WERI-Rb-1 (cell line): ENCODE results near the gene UROC1.

Experiments
- DNase-seq: peaks from one replicate; pipeline ENCODE4 v3.0.0-alpha.2; 2020
- H3K27ac ChIP-seq: fragments of 250-450 bp; sonication (Bioruptor Pico); 2 replicates; pipeline ENCODE4 v1.5.1; 2020; ENCODE audit warnings: mild to moderate bottlenecking, moderate library complexity
- H3K27me3 ChIP-seq: fragments of 250-450 bp; sonication (Bioruptor Pico); 2 replicates; pipeline ENCODE4 v1.5.1; 2021; ENCODE audit warnings: mild to moderate bottlenecking, low read depth, moderate library complexity; ENCODE audit not compliant: insufficient read depth, severe bottlenecking
- H3K36me3 ChIP-seq: fragments of 250-450 bp; sonication (Bioruptor Pico); 2 replicates; pipeline ENCODE4 v1.5.1; 2020; ENCODE audit warnings: mild to moderate bottlenecking, moderate library complexity
- H3K4me3 ChIP-seq: 2 replicates; pipeline ENCODE4 v1.5.1; 2011; ENCODE audit warnings: low read depth, mild to moderate bottlenecking, control low read depth, low read length
- H3K9me3 ChIP-seq: fragments of 250-450 bp; sonication (Bioruptor Pico); 2 replicates; pipeline ENCODE4 v1.5.1; 2021; ENCODE audit warnings: mild to moderate bottlenecking, moderate library complexity; ENCODE audit not compliant: severe bottlenecking
- TF ChIP-seq, protein P1 (sequence below): IDR thresholded peaks from 2 replicates; pipeline ENCODE4 v1.5.1; 2011; ENCODE audit warnings: low read depth, mild to moderate bottlenecking, control low read depth, inconsistent platforms, low read length

Gene UROC1

GRCh38 chr3:126472277-126473006, 45.1 kb downstream of the UROC1 start:
- DNase-seq = no peak
- no peak overlapping the region for H3K4me3 ChIP-seq

GRCh38 chr3:126469479-126469878, 48.1 kb downstream of the UROC1 start:
- Histone ChIP-seq H3K27me3 (no peaks in the 10 kb centered on the region), H3K36me3 (peaks cover 89% of the 10 kb centered on the region), H3K27ac (no peak overlapping the region), H3K9me3 (no peaks in the 10 kb centered on the region), H3K4me3 (no peak overlapping the region)
- TF ChIP-seq, protein P1, sequence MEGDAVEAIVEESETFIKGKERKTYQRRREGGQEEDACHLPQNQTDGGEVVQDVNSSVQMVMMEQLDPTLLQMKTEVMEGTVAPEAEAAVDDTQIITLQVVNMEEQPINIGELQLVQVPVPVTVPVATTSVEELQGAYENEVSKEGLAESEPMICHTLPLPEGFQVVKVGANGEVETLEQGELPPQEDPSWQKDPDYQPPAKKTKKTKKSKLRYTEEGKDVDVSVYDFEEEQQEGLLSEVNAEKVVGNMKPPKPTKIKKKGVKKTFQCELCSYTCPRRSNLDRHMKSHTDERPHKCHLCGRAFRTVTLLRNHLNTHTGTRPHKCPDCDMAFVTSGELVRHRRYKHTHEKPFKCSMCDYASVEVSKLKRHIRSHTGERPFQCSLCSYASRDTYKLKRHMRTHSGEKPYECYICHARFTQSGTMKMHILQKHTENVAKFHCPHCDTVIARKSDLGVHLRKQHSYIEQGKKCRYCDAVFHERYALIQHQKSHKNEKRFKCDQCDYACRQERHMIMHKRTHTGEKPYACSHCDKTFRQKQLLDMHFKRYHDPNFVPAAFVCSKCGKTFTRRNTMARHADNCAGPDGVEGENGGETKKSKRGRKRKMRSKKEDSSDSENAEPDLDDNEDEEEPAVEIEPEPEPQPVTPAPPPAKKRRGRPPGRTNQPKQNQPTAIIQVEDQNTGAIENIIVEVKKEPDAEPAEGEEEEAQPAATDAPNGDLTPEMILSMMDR = no peak
- DNase-seq = no peak

More at GRCh38 chr3:126472277-126473006, 45.1 kb downstream of the UROC1 start:
- Histone ChIP-seq H3K27me3 (no peaks in the 10 kb centered on the region), H3K9me3 (no peaks in the 10 kb centered on the region), H3K27ac (no peak overlapping the region), H3K36me3 (peaks cover 60% of the 10 kb centered on the region)
- TF ChIP-seq, protein P1 = no peak

GRCh38 chr3:126468028-126468891, 49.3 kb downstream of the UROC1 start:
- peaks cover 96% of the 10 kb centered on the region for H3K36me3 ChIP-seq
- no peak overlapping the region for H3K27ac ChIP-seq

DNA sequence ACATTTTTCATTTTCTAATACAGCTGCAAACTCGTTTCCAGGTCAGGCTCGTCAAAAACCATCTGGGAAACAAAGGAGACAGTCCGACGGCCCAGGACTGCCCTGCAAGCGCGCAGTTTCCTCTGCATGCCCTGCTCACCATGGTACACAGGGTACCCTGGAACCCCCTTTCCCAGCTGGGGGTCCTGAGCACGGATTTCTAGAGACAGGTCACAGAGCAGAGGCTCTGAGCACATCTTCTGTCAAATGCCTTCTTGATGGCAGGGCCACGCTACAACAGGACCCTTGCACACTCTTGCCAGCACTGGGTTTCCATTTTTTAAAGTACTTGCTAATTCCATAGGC, 50.0 kb downstream of the UROC1 start:
- Histone ChIP-seq H3K27ac (no peak overlapping the region), H3K36me3 (peaks cover 98% of the 10 kb centered on the region), H3K27me3 (no peaks in the 10 kb centered on the region), H3K9me3 (no peaks in the 10 kb centered on the region), H3K4me3 (no peak overlapping the region)
- TF ChIP-seq, protein P1 = no peak
- DNase-seq = no peak

More at GRCh38 chr3:126468028-126468891, 49.3 kb downstream of the UROC1 start:
- no peak for DNase-seq
- no peak overlapping the region for H3K4me3 ChIP-seq
- no peaks in the 10 kb centered on the region for H3K27me3 ChIP-seq
- no peaks in the 10 kb centered on the region for H3K9me3 ChIP-seq
- TF ChIP-seq, protein P1 = no peak

GRCh38 chr3:126466886-126467610, 50.5 kb downstream of the UROC1 start:
- TF ChIP-seq, protein P1 = no peak
- H3K36me3 ChIP-seq = peaks cover 98% of the 10 kb centered on the region
- H3K27ac ChIP-seq = no peak overlapping the region
- no peak for DNase-seq
- no peaks in the 10 kb centered on the region for H3K27me3 ChIP-seq
- no peak overlapping the region for H3K4me3 ChIP-seq
- no peaks in the 10 kb centered on the region for H3K9me3 ChIP-seq
